ENCODE results near the gene PTPN5. TPM values are rescaled to one million over a fixed set of nuclear protein-coding genes. Genes with fewer than 3 reads are reported as not detected.

Gene PTPN5
- total RNA-seq, 1 experiment from 2014 or later, result not detected

- intact Hi-C loops (cut with micrococcal nuclease), result no loop called here
- Histone ChIP-seq H3K9me3 (ENCODE audit: control insufficient read depth in 1 of 2, insufficient read depth in 1 of 2, low read depth in 1 of 2, low read length in 2 of 2) (no peaks in the 10 kb centered on the region), H3K27me3 (ENCODE audit: insufficient read depth, low read length) (no peaks in the 10 kb centered on the region), H3K4me2 (ENCODE audit: low read length) (no peak overlapping the region), H4K20me1 (ENCODE audit: insufficient read depth) (no peaks in the 10 kb centered on the region), H3K79me2 (ENCODE audit: insufficient read depth, low read length) (no peaks in the 10 kb centered on the region), H3K4me1 (ENCODE audit: control insufficient read depth in 1 of 2, insufficient read depth in 2 of 2, low read length in 2 of 2) (no peaks in the 10 kb centered on the region), H3K9me2 (ENCODE audit: insufficient read depth) (no peaks in the 10 kb centered on the region), H3K4me3 (replicated peaks in 1 of 2; ENCODE audit: low read depth in 1 of 2, low read length in 2 of 2) (no peak overlapping the region), H3K27ac (ENCODE audit: low read depth, low read length) (no peak overlapping the region), H3K9ac (ENCODE audit: low read length) (no peak overlapping the region), H3K36me3 (ENCODE audit: control insufficient read depth in 1 of 2, insufficient read depth in 2 of 2, low read length in 2 of 2) (no peaks in the 10 kb centered on the region), H2AFZ (ENCODE audit: low read depth, low read length, poor library complexity, severe bottlenecking) (no peak overlapping the region)
- ChIA-PET POLR2A (no interaction called here), RAD21 (ENCODE audit: low non-redundant PET in 1 of 2, low total read pairs in 2 of 2, uncharacterized antibody in 2 of 2, unreplicated experiment in 2 of 2) (no interaction called here), CTCF (no interaction called here)
- BruUV-seq (replicated peaks), result no TSS peak
- DNase-seq (ENCODE audit: low read depth, low spot score) (no peak), ATAC-seq (no peak)
- TF ChIP-seq TCF7L2 (IDR thresholded peaks at IDR 0.05; ENCODE audit: borderline replicate concordance, extremely low read depth, insufficient read depth, insufficient read length) (no peak), SP1 (IDR thresholded peaks at IDR 0.05; ENCODE audit: low read depth) (no peak), EGR1 (IDR thresholded peaks at IDR 0.05; ENCODE audit: low read depth) (no peak), SRF (IDR thresholded peaks at IDR 0.05; ENCODE audit: low read depth) (no peak), POLR2AphosphoS5 (IDR thresholded peaks at IDR 0.05; ENCODE audit: low read depth, low read length) (no peak), SIN3A (IDR thresholded peaks at IDR 0.05; ENCODE audit: low read depth) (no peak), CBX3 (IDR thresholded peaks at IDR 0.05; ENCODE audit: low read depth) (no peak), ZFX (IDR thresholded peaks at IDR 0.05) (no peak), ZNF274 (IDR thresholded peaks at IDR 0.05; ENCODE audit: low read depth, low read length) (no peak), RAD21 (IDR thresholded peaks at IDR 0.05; ENCODE audit: low read depth) (no peak), EZH2phosphoT487 (IDR thresholded peaks at IDR 0.05; ENCODE audit: borderline replicate concordance) (no peak), JUND (IDR thresholded peaks at IDR 0.05) (no peak), REST (IDR thresholded peaks at IDR 0.05; ENCODE audit: low read depth) (no peak), MAX (IDR thresholded peaks at IDR 0.05) (no peak), YY1 (IDR thresholded peaks at IDR 0.05; ENCODE audit: extremely low read depth, insufficient replicate concordance, low read depth, low read length) (no peak), EZH2 (IDR thresholded peaks at IDR 0.05) (no peak), FOSL1 (IDR thresholded peaks at IDR 0.05; ENCODE audit: low read depth) (no peak)
- TF ChIP-seq, protein P1, sequence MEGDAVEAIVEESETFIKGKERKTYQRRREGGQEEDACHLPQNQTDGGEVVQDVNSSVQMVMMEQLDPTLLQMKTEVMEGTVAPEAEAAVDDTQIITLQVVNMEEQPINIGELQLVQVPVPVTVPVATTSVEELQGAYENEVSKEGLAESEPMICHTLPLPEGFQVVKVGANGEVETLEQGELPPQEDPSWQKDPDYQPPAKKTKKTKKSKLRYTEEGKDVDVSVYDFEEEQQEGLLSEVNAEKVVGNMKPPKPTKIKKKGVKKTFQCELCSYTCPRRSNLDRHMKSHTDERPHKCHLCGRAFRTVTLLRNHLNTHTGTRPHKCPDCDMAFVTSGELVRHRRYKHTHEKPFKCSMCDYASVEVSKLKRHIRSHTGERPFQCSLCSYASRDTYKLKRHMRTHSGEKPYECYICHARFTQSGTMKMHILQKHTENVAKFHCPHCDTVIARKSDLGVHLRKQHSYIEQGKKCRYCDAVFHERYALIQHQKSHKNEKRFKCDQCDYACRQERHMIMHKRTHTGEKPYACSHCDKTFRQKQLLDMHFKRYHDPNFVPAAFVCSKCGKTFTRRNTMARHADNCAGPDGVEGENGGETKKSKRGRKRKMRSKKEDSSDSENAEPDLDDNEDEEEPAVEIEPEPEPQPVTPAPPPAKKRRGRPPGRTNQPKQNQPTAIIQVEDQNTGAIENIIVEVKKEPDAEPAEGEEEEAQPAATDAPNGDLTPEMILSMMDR (IDR thresholded peaks at IDR 0.05 in 2 of 3, conservative IDR thresholded peaks at IDR 0.05 in 1 of 3; ENCODE audit: borderline replicate concordance in 1 of 3, insufficient read depth in 1 of 3, low read depth in 2 of 3, low read length in 2 of 3), result no peak
Measured at GRCh38 chr11:18770479-18771125, 21.0 kb downstream of the PTPN5 start.
